ENCODE results near the gene TM4SF4.

The TM4SF4 gene

DNA sequence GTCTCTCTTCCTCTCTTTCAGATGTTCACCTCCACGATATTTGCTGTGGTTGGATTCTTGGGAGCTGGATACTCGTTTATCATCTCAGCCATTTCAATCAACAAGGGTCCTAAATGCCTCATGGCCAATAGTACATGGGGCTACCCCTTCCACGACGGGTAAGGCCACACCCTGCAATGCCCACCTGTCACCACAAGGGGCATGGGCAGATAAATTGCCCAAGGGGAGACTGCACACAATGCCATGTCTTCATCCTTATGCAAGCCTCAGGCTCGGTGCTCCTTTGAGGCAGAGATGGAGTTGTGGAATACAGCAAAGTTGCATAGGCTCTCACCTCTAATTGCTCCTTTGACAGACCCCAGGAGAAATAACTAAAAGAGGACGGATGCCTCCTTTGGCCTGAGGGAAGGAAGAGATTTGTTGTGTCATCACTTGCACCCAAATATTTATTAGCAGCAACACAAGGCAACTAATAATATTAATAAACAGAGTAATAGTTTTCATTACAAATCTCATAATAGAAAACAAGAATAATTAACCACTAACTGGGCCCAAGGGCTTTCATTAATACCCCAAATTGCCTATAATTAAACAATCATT is 13.2 kb downstream of the TM4SF4 start:
- DNase-seq = no peak

DNA sequence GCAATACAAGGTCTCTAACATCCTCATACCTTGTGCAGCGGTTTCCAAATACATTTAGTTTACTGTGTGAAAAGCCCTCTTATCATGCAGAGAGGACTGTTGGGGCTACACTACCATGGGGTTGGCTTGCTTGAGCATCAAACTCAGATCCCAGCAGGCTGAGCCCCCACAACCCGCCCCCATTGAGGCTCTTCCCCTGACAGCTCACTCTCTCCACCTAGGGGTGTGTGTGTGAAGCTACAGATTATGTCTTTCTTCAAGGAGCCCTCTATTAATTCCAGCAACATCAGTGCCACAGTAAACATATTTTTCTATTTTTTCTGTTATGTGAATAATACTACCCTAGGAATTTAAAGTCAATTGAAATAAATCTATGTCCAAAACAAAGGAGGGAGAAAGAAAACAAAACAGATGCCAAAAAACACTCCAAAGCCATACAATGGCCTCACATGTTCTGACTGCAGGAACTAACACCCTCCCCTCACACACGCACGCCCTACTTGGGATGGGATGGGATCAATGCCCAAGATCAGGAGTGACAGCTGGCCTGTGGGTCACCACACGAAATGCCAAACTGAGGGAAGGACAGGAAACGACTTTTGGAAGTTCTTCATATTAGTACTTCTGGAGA is 14.7 kb downstream of the TM4SF4 start:
- DNase-seq = no peak

DNA sequence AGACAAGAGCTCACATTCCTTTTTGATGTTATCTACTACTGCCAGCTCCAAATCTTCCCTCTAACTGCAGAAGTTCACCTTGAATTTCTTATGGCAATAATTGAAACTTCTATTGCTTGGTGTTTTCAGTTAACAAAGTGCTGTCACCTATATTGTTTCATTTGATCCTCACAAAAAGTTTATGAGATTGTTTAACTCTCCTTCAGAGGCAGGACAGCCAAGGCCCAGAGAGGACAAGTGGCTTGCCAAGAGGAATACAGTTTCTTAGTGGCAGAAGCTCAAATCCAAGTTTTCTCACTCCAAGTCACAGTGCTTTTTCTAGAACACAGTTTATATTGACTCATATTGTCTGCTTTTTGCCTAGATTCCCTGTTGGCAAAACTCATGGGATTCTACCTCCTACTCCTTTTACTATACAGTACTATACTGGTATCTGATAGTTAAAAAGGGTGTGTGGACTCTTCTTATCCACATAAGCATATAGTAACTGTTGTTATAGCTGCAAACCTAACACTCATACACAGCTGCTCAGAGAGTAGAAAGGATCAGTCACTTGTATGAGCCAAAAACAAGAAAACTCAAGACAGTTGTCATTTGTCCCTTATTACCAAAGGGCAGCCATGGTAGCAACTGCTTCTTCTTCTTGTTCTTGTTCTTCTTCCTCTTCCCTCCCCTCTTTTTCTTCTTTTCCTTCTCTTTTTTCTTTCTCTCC is 15.9 kb downstream of the TM4SF4 start:
- no peak for DNase-seq

DNA sequence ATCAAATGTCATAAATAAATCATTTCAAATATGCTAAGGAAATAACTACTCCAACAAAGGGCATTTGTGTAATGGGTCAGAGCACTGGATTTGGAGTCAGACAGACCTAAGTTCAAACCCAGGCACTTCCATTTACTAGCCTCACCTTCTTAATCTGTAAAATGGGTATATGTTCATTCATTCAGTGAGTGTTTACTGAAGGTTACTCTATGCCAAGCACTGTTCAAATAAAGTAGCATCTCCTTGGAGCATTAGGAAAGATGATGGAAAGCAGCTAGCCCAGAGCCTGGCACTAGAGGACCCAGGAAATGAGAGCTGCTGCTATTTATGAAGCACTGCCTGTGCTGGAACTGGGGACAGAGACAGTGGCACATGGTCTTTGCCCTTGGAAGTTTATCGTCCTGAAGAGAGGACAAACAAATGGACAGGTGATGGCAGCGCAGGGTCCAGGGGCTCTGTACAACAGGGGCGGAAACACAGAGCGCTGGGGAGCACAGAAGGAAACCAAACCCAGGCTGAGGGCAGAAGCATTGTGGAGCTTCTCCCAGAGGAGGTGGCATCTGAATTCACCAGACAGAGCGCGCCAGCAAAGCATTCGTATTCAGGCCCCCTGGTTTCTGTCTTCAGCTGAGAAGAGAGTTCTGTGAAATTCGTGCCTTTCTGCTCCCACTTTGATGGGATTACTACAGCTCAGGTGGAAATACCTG is 19.0 kb downstream of the TM4SF4 start:
- no peak for DNase-seq

DNA sequence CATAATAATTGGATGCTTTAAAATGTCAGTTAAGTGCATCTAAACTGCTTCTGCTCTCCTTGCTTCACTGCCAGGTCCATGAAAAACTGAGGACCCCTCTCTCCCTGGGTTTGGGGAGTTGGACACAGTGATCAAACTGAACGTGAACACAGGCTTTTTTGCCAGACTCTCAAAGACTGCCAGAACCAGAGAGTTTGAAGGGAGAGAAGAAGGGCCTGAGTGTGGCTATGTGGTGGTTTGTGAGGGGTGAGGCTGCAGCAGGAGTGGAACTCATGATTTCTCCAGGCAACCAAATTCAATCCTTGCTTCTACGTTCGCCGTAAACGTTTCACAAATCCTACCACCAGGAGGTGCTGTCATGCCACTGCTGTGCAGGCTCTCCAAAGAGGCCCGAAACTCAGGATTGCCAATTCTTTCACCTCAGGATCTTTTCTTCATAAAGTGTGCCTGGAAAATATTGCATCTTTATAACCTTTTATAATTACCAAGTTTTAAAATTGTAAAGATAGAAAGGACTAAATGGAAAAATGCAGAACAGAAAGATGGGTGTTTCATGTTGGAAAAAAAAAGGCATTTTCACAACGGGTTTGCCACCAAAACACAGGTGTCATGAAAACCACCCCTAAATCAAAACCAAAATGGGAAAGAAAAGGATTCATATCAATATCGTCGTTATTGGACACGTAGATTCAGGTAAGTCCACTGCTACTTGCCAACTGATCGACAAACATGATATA is 19.7 kb downstream of the TM4SF4 start:
- peak; percentile 70 for DNase-seq

DNA sequence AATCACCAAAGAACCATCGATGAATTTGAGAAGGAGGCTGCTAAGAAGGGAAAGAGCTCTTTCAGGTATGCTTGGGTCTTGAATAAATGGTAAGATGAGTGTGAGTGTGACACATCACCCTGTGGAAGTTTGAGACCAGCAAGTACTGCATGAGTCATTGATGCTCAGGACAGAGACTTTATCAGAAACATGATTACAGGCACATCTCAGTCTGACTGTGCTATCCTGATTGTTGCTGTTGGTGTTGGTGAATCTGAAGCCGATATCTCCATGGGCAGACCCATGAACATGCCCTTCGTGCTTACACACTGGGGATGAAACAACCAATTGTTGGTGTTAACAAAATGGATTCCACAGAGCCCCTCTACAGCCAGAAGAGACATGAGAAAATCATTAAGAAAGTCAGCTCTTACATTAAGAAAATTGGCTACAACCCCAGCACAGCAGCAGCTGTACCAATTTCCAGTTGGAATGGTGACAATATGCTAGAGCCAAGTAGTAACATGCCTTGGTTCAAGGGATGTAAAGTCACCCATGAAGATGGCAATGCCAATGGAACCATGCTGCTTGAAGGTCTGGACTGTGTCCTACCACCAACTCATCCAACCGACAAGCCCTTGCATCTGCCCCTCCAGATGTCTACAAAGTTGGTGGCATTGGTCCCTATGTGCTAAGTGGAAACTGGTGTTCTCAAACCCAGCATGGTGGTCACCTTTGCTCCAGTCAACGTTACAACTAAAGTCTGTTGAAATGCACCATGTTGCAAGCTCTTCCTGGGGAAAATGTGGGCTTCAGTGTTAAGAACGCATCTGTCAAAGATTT is 20.5 kb downstream of the TM4SF4 start:
- DNase-seq = peak; percentile 64

DNA sequence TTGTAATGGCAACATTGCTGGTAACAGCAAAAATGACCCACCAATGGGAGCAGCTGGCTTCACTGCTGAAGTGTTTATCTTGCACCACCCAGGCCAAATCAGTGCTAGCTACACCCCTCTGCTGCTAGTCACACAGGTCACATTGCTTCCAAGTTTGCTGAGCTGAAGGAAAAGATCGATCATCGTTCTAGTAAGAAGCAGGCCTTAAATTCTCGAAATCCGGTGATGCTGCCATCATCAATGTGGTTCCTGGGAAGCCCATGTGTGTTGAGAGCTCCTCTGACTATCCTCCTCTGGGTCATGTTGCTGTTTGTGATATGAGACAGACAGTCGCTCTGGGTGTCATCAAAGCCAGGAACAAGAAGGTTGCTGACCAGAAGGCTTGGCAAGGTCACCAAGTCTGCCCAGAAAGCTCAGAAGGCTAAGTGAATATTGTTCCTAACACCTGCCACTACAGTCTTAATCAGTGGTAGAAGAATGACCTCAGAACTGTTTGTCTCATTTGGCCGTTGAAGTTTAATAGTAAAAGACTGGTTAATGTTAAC is 21.2 kb downstream of the TM4SF4 start:
- no peak for DNase-seq

DNA sequence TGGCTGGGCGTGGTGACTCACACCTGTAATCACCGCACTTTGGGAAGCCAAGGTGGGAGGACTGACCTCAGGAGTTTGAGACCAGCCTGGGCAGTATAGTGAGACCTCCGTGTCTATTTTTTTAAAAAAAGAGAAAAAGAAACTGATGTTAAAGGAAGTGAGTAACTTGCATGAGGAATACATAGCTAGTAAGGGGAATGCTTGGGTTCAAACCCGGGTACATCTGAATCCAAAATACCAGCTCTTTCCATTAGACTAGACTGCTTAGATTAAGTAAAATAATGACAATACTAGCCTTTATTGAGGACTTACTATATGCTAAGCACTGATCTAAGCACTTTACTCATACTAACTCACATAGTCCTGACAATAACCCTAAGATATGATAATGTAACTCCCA is 22.4 kb downstream of the TM4SF4 start:
- no peak for DNase-seq

DNA sequence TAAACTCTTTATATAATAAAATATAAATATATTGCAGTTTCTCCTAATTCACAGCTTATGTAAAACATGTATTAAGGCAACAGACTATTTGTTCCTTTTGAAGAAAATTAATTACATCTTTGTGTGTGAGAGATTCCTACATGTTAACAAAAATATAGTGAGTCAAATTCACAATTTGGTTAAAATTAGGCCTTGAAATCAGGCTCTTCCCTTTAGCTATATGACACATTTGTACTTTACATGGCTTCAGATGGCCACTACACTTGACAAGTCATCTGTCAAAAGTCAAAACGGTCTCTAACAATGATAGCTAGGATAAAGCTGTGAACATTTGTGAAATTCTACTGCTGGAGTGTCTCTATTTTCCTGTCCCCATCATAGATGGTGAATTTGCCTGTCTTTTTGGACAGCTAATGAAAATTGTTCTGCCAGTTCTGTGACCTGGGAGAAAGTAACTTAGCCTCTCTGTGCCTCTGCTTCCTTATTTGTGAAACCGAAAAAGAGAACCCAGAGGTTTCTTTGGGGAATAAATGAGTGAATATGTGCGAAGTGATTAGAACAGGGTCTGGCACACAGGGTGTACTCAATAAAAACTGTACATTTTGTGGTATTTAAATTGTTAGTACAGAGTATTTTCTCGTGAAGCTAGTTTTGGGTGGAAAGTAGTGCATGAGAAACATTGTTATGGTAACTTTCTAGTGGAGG is 23.6 kb downstream of the TM4SF4 start:
- DNase-seq = no peak

DNA sequence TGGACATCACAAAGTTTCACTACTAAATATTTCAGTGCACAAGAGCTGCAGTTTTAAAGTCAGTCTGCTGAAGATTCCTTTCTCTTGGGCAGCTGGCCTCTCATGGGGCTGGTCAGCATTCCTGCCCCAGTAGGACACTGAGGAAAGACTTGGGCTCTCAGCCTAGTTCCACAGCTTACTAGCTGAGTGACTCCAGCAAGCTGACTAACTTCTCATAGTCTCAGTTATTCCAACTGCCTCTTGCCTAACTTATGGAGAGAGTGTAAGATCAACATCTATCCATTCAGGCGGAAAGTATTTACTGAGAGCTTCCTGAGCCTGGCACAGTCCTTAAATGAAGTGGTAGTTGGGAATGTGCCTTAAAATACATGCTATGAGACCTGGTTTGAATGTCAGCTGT is 27.0 kb downstream of the TM4SF4 start:
- peak; percentile 61 for DNase-seq

DNA sequence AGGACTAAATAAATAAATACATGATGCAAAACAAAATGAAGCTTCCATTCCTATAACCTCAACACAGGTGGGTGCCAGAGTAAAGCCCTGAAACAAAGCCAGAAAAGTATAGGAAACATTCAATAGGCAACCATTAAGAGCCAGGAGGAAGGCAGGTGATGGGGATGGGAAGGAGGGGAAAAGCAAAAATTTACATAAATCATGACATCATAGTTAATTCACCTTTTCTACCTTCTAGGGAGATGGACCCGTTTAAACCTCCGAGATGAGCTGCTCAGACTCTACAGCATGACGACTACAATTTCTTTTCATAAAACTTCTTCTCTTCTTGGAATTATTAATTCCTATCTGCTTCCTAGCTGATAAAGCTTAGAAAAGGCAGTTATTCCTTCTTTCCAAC is 27.9 kb downstream of the TM4SF4 start:
- DNase-seq = no peak

DNA sequence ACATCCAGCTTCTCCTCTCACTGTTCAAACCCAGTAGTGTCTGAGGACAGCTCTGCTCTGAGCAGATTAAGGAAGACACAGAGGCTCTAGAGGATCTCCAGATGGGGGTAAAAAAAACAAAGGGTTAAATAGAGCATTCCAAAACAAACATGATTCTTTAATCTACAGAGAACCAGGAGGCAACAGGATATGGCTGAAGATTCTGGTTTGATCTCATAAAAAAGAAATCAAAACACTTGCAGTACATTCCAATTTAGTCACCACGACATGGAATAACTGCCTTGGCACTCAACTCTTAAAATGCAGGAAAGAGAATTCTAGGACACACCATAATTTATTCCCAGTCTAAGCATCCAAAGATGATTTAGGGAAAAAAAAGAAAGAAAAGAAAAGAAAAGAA is 32.0 kb downstream of the TM4SF4 start:
- peak; percentile 55 for DNase-seq

DNA sequence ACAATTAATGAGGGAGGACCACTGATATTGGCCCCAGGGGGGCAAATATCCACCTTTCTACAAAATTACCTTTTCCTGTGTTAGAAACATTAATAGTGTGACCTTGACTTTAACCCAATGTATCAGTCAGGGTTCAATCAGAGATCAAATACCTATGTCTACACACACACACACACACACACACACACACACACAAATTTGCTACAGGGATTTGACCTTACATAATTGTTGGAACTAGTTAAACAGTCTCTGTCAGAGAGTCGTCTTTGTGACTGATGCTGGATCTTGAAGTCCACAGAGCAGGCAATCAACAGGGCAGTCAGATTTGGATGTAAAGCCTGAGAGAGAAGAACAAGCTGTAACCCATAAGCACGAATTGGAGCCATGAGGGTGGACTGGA is 32.5 kb downstream of the TM4SF4 start:
- DNase-seq = no peak

DNA sequence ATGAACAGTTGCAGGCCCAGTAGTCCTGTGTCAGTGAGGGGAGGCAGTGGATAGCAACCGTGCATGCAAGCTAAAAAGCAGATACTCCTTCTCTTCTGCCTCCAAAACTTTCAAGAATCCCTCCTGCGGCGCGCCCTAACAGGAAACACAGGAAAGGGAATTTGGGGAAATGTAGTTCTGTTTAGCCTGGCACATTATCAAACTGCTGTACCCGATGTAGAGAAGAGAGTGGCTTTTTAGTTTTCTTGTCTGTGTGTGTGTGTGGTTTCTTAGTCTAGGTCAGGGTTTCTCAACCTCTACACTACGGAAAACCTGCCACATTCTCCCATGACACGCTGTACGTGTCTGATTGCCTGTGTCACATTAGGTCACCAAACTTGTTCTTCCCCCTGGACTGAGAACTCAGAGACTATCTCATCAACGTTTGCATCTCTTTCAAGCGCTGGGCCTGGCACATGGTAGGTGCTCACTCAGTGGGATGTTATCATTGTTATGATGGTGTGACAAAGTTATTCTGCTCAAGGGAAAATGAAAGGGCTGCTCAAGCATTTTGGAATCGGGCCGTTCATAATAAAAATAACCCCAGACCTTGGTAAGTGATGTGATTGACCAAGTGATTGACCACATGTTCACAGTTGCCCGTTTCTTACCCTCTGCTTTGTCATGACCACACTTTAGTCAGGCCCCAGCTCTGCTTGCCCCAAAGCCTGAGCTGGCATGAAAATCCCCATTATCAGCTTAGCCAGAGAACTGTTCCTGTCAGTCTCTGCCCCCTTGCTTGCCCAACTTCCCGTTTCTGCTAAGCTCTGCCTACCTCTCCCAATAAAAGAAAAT is 33.2 kb downstream of the TM4SF4 start:
- DNase-seq = peak; percentile 28

DNA sequence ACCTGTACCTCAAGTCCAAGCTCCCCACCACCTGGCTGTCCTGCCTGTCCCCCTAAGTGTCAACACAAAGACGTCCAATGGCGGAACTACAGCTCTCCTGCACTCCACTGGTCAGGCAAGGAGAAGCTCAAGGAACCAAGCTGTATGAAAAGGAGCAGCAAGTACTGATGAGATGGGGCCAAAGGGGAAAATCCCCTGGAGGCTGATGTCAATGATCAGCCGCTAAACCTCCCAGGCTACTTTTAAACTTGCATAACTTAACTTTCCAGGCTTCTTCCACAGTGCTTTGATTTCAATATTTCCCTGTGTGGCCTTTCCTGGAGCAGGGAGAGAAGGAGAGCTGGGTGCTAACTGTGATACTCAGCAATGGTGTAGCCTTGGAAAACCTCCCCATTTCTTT is 35.0 kb downstream of the TM4SF4 start:
- no peak for DNase-seq

DNA sequence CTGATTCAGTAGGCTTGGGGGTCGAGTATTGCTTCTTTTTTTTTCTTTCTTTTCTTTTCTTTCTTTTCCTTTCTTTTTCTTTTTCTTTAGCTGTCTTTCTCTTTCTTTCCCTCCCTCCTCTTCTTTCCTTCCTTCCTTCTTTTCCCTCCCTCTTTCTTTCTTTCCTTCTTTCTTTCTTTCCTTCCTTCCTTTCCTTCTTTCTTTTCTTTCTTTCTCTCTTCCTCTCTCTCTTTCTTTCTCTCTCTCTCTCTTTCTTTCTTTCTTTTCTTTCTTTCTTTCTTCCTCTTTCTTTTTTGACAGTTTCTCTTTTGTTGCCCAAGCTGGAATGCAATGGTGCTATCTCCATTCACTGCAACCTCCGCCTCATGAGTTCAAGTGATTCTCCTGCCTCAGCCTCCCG is 36.0 kb downstream of the TM4SF4 start:
- DNase-seq = no peak

DNA sequence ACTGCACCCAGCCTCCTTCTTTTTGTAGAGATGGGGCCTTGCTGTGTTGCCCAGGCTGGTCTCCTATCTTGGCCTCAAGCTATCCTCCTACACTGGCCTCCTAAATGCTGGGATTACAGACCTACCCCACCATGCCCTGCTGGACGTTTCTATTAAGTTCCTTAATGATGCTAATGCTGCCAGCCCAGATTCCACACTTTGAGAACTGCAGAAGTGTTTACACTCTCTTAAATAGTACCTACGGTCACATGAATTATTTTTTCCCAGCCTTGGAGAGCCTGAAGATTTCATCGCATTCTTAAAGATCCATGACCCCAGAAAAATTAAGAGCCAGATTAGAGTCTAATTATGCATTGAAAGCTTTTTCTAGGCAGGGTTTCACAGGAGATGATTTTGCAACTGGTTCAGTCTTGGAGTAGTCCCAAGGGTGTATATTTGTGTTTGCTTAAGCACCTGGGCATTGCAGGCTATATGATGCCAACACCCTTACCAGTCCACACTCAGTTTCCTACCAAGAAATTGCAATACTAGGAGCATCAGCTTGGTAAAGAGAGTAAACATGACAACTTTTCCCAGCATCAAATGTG is 36.6 kb downstream of the TM4SF4 start:
- no peak for DNase-seq

DNA sequence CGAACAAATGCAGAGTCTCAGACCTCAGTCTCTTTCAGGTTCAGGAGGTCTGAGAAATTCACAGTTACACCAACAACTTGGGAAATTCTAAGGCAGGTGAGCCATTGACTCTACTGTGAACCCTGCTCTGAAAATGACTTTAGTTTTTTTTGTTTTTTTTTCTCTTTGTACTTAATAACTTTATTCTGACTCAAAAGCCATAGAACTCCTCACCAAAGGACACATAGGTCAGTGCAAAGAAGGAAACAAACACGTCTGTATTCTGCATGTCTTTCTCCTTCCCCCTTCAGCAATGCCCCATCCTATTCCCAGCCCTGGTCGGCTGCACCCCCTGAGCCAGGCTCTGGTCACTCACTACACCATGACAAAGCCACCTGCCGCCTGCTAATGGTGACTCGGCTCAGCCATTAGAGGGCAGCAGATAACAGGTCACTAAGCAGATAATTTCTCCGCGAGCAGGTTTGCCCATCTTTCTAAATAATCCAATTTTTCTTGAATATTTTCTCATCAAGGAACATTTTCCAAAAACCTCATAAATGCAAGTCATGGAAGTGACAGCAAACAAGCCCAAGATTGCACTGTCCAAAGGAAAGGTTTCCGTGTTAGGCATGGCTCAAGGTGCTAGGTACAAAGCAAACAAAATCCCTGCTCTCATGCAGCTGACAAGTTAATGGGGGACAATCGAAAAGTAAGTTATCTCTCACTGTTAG is 37.7 kb downstream of the TM4SF4 start:
- DNase-seq = peak; percentile 66

DNA sequence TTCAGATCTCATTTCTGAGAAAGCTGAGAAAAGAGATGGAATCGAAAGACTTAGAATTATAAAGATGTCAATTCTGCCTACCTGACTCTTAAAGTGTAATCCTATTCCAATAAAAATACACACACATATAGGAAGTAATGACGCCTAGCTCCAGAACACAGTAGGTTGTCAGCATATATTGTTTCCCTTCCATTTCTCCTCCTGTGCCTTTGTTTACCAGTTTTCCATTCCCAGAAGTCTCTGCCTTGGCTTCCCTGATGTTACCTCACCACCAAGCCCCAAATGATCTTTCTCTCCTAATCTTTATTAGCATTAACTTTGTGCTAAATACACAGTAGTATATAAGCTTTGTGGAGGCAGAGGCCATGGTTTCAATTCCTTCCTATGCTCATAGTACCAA is 40.0 kb downstream of the TM4SF4 start:
- DNase-seq = no peak

Data from fibroblast of upper back skin (primary cell).